G401 (cell line): Measurements from ENCODE around the gene POLR3H. TPM values are rescaled to one million over a fixed set of nuclear protein-coding genes. Genes with fewer than 3 reads are reported as not detected.

Source experiments
- DNase-seq: peaks from one replicate; pipeline ENCODE4 v3.0.0-alpha.2; 2015; ENCODE audit warnings: low spot score
- in situ Hi-C: cut with HindIII; loops from 2 replicates; pipeline ENCODE4 v1.10.0; 2016; ENCODE audit warnings: low sequenced_read_pairs, mixed read lengths
- total RNA-seq: library from RNA; depleted of rRNA; stranded (reverse); fragments of >200 nt; shearing (Covaris generic); gene quantifications from 2 replicates; pipeline ENCODE4 v1.2.3, GENCODE V29; 2014; rRNA removed

Gene POLR3H
- total RNA-seq, 1 experiment from 2014 or later, result 33.8 TPM

DNA sequence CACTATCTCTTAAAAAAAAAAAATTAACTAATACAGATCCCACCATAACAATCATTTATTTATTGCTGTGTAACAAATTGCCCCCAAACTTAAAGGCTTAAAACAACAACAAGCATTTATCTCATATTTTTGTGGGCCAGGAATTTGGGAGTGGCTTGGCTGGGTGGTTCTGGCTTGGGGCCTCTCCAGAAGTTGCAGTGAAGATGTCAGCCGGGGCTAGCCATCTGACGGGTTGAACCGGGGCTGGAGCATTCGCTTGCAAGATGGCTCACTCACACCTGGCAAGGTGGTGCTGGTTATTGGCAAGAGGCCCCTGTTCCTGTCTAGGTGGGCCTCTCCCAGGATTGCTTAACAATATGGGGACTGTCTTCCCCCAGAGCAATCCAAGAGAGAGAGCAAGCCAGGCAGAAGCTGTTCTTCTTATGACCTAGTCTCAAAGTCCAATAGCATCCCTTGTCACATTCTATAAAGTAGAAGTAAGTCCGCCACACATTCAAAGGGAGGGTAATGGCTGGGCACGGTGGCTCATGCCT lies 45.9 kb downstream of the POLR3H start:
- no peak for DNase-seq
- in situ Hi-C loops, result no loop called here

DNA sequence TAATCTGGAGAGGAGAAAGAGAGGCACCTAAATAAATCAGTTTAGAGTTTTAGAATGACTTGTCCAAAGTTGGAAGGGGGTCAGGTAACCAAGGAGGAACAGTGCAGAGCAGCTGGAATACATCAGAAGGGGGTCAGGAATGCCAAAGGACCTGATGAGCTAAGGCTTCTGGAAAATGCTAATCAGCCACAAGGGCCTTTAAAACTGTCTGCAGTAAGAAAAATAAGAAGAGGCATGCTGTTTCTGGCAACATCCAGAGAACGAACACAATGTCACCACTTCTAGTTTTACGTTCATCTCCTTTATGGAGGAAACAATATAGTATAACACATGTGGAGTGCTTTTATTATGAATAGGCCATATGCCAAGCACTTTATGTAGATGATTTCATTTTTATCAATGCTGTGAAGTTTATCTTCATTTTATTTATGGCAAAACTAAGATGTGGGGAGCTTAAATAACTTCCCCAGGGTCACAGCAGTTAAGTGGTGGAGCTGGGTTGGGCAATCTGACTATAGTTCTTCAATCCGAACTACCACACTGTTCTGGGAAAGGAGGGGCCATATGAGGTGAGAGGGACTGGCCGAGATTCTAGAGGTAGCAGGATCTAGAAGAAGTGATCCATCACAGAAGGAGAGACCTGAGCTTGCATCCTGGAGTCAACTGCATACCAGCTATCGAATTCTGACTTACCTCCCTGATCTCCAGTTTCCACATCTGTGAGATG lies 52.7 kb downstream of the POLR3H start:
- in situ Hi-C loops, result no loop called here
- peak; percentile 25 for DNase-seq

DNA sequence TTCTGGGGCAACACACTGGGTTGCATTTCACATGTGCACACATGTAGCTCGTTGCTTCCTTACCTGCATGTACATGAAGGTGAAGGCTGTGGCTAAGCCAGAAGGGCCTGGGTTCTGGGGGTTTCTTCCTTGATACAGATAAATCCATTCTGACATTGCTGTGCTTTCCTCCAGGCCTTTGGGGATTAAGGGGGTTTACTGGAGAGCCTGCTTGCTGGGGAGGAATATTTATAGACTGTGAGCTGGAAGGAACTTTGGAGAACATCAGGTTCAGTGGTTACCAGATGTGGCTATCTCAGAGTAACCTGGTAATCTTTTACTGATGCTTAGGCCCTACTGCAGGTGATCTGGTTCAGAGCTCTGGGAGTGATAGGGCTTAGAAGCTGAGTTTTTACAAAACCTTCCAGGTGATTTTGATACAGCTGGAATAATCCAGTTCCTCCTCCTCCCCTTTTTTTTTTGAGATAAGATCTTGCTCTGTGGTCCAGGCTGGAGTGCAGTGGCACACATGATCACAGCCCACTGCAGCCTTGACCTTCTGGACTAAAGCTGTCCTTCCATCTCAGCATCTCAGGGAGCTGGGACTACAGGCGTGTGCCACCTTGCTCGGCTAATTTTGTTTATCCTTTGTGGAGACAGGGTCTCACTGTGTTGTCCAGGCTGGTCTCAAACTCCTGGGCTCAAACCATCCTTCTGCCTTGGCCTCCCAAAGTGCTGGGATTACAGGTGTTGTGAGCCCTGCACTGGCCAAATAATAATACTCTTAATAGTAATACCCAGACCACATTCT lies 55.5 kb downstream of the POLR3H start:
- in situ Hi-C loops, result no loop called here
- no peak for DNase-seq

- DNase-seq, result peak; percentile 97
- in situ Hi-C loops, result no loop called here
Measured at GRCh38 chr22:41488076-41488475, 56.2 kb downstream of the POLR3H start.

- in situ Hi-C loops, result no loop called here
Measured at GRCh38 chr22:41487037-41487935, 57.0 kb downstream of the POLR3H start.

DNA sequence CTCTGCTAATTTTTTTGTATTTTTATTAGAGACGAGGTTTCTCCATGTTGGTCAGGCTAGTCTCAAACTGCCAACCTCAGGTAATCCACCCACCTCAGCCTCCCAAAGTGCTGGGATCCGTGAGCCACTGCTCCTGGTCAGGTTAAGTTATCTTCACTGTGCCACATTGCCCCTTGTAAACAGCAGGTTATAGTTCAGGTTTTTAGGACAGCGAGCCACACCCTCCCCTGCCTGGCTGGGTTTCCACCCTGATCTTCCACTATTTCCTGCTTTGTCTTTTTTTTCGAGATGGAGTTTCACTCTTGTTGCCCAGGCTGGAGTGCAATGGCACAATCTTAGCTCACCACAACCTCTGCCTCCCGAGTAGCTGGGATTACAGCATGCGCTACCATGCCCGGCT lies 59.2 kb downstream of the POLR3H start:
- DNase-seq, result no peak
- in situ Hi-C loops, result no loop called here

More at GRCh38 chr22:41487037-41487935, 57.0 kb downstream of the POLR3H start:
- DNase-seq, result peak; percentile 30

GRCh38 chr22:41482319-41482935 lies 61.8 kb downstream of the POLR3H start:
- in situ Hi-C loops, result no loop called here

GRCh38 chr22:41481925-41482318 lies 62.3 kb downstream of the POLR3H start:
- no peak for DNase-seq
- in situ Hi-C loops, result no loop called here

More at GRCh38 chr22:41482319-41482935, 61.8 kb downstream of the POLR3H start:
- DNase-seq, result peak; percentile 31

GRCh38 chr22:41481131-41481830 lies 63.0 kb downstream of the POLR3H start:
- in situ Hi-C loops, result no loop called here
- peak; percentile 66 for DNase-seq

DNA sequence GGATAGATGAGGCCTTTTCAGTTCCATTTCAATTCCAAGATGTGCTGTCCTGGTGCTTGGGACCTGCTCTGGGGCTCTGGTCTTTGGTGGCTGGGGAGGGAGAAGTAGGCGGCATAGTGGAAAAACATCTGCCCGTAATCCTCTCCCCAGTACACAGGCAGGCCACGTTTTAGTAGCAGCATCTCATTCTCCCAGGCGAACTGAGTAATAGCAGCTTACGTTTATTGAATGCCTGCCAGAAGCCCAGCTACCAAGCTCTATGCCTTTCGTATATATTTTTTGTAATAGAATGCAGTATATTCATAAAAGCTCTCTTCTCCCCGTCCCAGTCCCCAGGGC lies 63.9 kb downstream of the POLR3H start:
- peak; percentile 47 for DNase-seq
- in situ Hi-C loops, result no loop called here

DNA sequence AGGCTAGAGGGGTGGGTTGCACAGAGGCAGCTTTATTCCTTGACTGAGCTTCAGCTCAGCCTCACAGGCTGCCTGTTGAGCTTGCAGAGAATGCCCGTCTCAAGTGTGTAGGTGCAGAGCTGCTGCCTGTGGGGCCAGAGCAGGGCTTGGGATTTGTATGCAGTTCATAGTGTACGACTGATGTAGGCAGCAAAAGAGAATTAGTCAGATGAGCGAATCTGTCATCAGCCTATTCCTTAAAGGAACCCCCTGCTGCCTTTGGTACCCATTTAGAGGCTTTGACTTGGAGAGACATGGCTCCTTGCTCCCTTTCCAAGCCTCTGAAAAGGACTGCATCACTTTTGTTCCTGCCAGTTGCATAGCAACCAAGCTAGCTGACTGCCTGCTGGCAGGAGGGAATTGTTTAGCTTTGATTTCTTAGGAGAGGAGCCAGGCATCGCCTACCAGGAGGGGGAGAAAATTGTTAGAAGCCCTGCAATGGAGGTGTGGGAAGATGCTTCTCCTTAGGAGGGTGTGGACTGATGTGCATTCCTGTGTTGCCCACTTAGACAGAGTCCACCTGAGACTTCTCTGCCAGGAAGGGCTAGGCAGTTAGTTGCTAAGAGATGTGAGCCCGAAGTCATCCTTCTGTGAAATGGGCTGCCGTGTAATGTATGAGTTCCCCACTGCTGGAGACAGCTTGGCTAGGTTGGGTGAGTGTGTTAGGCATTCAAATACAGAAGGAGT lies 64.4 kb downstream of the POLR3H start:
- DNase-seq, result peak; percentile 87
- in situ Hi-C loops, result no loop called here

GRCh38 chr22:41478891-41479521 lies 65.3 kb downstream of the POLR3H start:
- in situ Hi-C loops, result no loop called here
- peak; percentile 71 for DNase-seq

DNA sequence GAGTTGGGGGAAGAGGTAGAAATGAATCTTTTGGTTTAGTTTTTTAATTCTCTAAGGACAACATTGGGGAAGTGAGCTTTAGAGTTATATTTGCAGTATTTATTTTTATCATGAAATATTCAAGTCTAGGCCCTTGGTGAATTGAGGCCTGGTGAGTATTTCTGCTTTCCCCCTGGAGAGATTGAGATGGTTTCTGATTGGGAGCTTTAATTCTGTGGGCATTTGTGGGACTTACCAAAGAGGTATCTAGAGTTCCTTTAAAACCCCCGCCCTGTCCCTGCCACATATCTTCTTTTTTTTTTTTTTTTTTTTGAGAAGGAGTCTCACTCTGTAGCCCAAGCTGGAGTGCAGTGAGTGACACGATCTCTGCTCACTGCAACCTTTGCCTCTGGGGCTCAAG lies 65.8 kb downstream of the POLR3H start:
- no peak for DNase-seq
- in situ Hi-C loops, result no loop called here

Other genes starting within 250 kb of the POLR3H start
- gene ZC3H7B, start 242.9 kb downstream of the POLR3H start, total RNA-seq, result 53.2 and 64.4 TPM in 2 replicates
- gene TEF, start 162.5 kb downstream of the POLR3H start, total RNA-seq, result 4.1 and 12.8 TPM in 2 replicates
- gene TOB2, start 97.7 kb downstream of the POLR3H start, total RNA-seq, result 33.3 and 34.4 TPM in 2 replicates
- gene PHF5A, start 75.8 kb downstream of the POLR3H start, total RNA-seq, result 133 and 134 TPM in 2 replicates
- 171 and 184 TPM in 2 replicates for gene ACO2, start 75.4 kb downstream of the POLR3H start, total RNA-seq
- gene CSDC2, start 16.5 kb upstream of the POLR3H start, total RNA-seq, result 10.6 and 11.2 TPM in 2 replicates
- 21.8 and 46.8 TPM in 2 replicates for gene PMM1, start 45.4 kb upstream of the POLR3H start, total RNA-seq
- gene DESI1, start 76.6 kb upstream of the POLR3H start, total RNA-seq, result 22.8 and 33.0 TPM in 2 replicates
- 647 and 807 TPM in 2 replicates for gene XRCC6, start 76.8 kb upstream of the POLR3H start, total RNA-seq
- gene SNU13, start 144.4 kb upstream of the POLR3H start, total RNA-seq, result 152 and 186 TPM in 2 replicates
- gene MEI1, start 155.0 kb upstream of the POLR3H start, total RNA-seq, result not detected in 2 replicates